ENCODE measurements around the gene PARP4. TPM values are rescaled to one million over a fixed set of nuclear protein-coding genes. Genes with fewer than 3 reads are reported as not detected.
"Not testable (repeated sequence)": the region's sequence is repeated elsewhere in the genome, so short reads cannot be mapped to it uniquely, and the experiment has no call there.

PARP4 gene
- total RNA-seq, 1 experiment from 2014 or later: 76.0 TPM

DNA sequence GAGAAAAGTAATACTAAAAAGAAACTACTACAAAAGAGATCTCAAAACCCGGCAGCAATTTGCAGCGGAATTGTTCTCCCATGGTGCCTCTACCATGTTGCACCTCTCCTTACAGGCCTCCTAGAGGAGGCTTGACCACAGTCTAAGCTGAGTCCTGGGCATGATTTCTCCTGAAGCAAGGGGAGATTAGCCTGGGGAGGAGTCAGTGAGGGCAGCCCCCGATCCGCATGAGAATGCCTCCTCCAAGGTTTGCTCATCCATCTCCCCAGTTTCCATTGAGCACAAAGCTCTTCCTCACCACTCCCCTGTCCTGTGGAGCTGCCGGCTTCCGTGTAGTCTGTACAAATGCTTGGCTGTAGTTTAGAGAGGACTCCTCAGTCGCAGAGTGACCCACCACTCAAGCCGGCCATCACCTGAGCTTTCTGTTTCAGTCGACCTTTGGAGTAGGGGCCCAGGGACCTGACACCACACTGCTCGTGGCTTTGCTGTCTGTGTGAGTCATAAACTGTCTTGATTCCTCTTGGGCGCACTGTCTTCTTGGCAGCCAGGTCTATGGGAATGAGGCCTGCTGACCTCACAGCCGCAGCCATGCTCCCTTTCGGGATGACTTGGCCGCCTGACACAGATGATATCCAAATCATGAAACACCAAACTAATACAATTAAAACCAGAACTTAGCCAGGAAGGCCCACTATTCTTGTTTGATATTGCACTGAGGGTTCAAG is 130.9 kb downstream of the PARP4 start:
- H3K9me3 ChIP-seq (ENCODE audit: control insufficient read depth in 1 of 2, insufficient read depth in 1 of 2, low read depth in 1 of 2, low read length in 2 of 2): no peaks in the 10 kb centered on the region
- H3K27me3 ChIP-seq (ENCODE audit: insufficient read depth, low read length): no peaks in the 10 kb centered on the region
- no peak overlapping the region for H3K27ac ChIP-seq (ENCODE audit: low read depth, low read length)
- no peak overlapping the region for H3K4me2 ChIP-seq (ENCODE audit: low read length)
- BruUV-seq (replicated peaks): no TSS peak
- H3K36me3 ChIP-seq (ENCODE audit: control insufficient read depth in 1 of 2, insufficient read depth in 2 of 2, low read length in 2 of 2): no peaks in the 10 kb centered on the region
- ATAC-seq (no peak), DNase-seq (ENCODE audit: low read depth, low spot score) (no peak)
- no peaks in the 10 kb centered on the region for H3K79me2 ChIP-seq (ENCODE audit: insufficient read depth, low read length)
- intact Hi-C loops (cut with micrococcal nuclease): no loop called here
- POLR2A ChIA-PET: no interaction called here
- H3K4me1 ChIP-seq (ENCODE audit: control insufficient read depth in 1 of 2, insufficient read depth in 2 of 2, low read length in 2 of 2): no peaks in the 10 kb centered on the region
- no peak overlapping the region for H2AFZ ChIP-seq (ENCODE audit: low read depth, low read length, poor library complexity, severe bottlenecking)
- RAD21 ChIA-PET (ENCODE audit: low non-redundant PET in 1 of 2, low total read pairs in 2 of 2, uncharacterized antibody in 2 of 2, unreplicated experiment in 2 of 2): no interaction called here
- TF ChIP-seq RAD21 (IDR thresholded peaks at IDR 0.05; ENCODE audit: low read depth) (no peak), SRF (IDR thresholded peaks at IDR 0.05; ENCODE audit: low read depth) (no peak)
- H3K9me2 ChIP-seq (ENCODE audit: insufficient read depth): no peaks in the 10 kb centered on the region
- CTCF ChIA-PET: no interaction called here
- no peaks in the 10 kb centered on the region for H4K20me1 ChIP-seq (ENCODE audit: insufficient read depth)
- no peak overlapping the region for H3K9ac ChIP-seq (ENCODE audit: low read length)
- no peak overlapping the region for H3K4me3 ChIP-seq (replicated peaks in 1 of 2; ENCODE audit: low read depth in 1 of 2, low read length in 2 of 2)

GRCh38 chr13:24380881-24381280 is 131.7 kb downstream of the PARP4 start:
- H3K4me1 ChIP-seq (ENCODE audit: control insufficient read depth in 1 of 2, insufficient read depth in 2 of 2, low read length in 2 of 2); CTCF ChIA-PET; POLR2A ChIA-PET; H3K36me3 ChIP-seq (ENCODE audit: control insufficient read depth in 1 of 2, insufficient read depth in 2 of 2, low read length in 2 of 2); DNase-seq (ENCODE audit: low read depth, low spot score); H3K79me2 ChIP-seq (ENCODE audit: insufficient read depth, low read length); H3K27ac ChIP-seq (ENCODE audit: low read depth, low read length); H3K4me3 ChIP-seq (replicated peaks in 1 of 2; ENCODE audit: low read depth in 1 of 2, low read length in 2 of 2); H4K20me1 ChIP-seq (ENCODE audit: insufficient read depth); intact Hi-C loops (cut with micrococcal nuclease); ATAC-seq; H3K9me2 ChIP-seq (ENCODE audit: insufficient read depth); H3K9me3 ChIP-seq (ENCODE audit: control insufficient read depth in 1 of 2, insufficient read depth in 1 of 2, low read depth in 1 of 2, low read length in 2 of 2); H2AFZ ChIP-seq (ENCODE audit: low read depth, low read length, poor library complexity, severe bottlenecking); RAD21 ChIA-PET (ENCODE audit: low non-redundant PET in 1 of 2, low total read pairs in 2 of 2, uncharacterized antibody in 2 of 2, unreplicated experiment in 2 of 2); H3K9ac ChIP-seq (ENCODE audit: low read length); H3K27me3 ChIP-seq (ENCODE audit: insufficient read depth, low read length); BruUV-seq (replicated peaks); H3K4me2 ChIP-seq (ENCODE audit: low read length): not testable (repeated sequence)

GRCh38 chr13:24380227-24380626 is 132.4 kb downstream of the PARP4 start:
- H3K27me3 ChIP-seq (ENCODE audit: insufficient read depth, low read length); ATAC-seq; RAD21 ChIA-PET (ENCODE audit: low non-redundant PET in 1 of 2, low total read pairs in 2 of 2, uncharacterized antibody in 2 of 2, unreplicated experiment in 2 of 2); DNase-seq (ENCODE audit: low read depth, low spot score); H3K4me3 ChIP-seq (replicated peaks in 1 of 2; ENCODE audit: low read depth in 1 of 2, low read length in 2 of 2); H3K4me1 ChIP-seq (ENCODE audit: control insufficient read depth in 1 of 2, insufficient read depth in 2 of 2, low read length in 2 of 2); H3K27ac ChIP-seq (ENCODE audit: low read depth, low read length); CTCF ChIA-PET; H3K9me2 ChIP-seq (ENCODE audit: insufficient read depth); intact Hi-C loops (cut with micrococcal nuclease); POLR2A ChIA-PET; BruUV-seq (replicated peaks); H3K9ac ChIP-seq (ENCODE audit: low read length); H3K4me2 ChIP-seq (ENCODE audit: low read length); H3K36me3 ChIP-seq (ENCODE audit: control insufficient read depth in 1 of 2, insufficient read depth in 2 of 2, low read length in 2 of 2); H2AFZ ChIP-seq (ENCODE audit: low read depth, low read length, poor library complexity, severe bottlenecking); H3K79me2 ChIP-seq (ENCODE audit: insufficient read depth, low read length); H3K9me3 ChIP-seq (ENCODE audit: control insufficient read depth in 1 of 2, insufficient read depth in 1 of 2, low read depth in 1 of 2, low read length in 2 of 2); H4K20me1 ChIP-seq (ENCODE audit: insufficient read depth): not testable (repeated sequence)

Data from HCT116 (cell line).